Lung (tissue), 12 donors: ENCODE results near the gene TAGAP. TPM values are rescaled to one million over a fixed set of nuclear protein-coding genes. Genes with fewer than 3 reads are reported as not detected.

Experiments used
- ATAC-seq: fragments of 200-7000 bp; cut with Tn5 transposase; one replicate; pipeline ENCODE4 v1.9.1; 2020; ENCODE audit warnings: moderate number of reproducible peaks; ENCODE audit not compliant: insufficient read depth, low FRiP score
- DNase-seq, 3 donors: peaks; one replicate each; pipeline ENCODE4 v3.0.0-alpha.2; 2013 to 2017
- H3K27ac ChIP-seq, 2 donors: one replicate each; pipeline ENCODE4 v1.5.1; 2013; ENCODE audit warnings: mild to moderate bottlenecking in 2 of 2, moderate library complexity in 2 of 2, control low read depth in 1 of 2, inconsistent platforms in 1 of 2, low read depth in 1 of 2, low read length in 1 of 2
- H3K27me3 ChIP-seq, 3 donors: one replicate each; pipeline ENCODE4 v1.5.1; 2013; ENCODE audit warnings: low read length in 2 of 3; ENCODE audit not compliant: control insufficient read depth in 3 of 3, insufficient read depth in 3 of 3
- H3K36me3 ChIP-seq, 4 donors: one replicate each; pipeline ENCODE4 v1.5.1; 2013; ENCODE audit warnings: low read length in 4 of 4, mild to moderate bottlenecking in 1 of 4, moderate library complexity in 1 of 4; ENCODE audit not compliant: control insufficient read depth in 4 of 4, insufficient read depth in 4 of 4
- H3K4me1 ChIP-seq, 5 donors: one replicate each; pipeline ENCODE4 v1.5.1; 2013; ENCODE audit warnings: low read length in 5 of 5, mild to moderate bottlenecking in 2 of 5, moderate library complexity in 1 of 5; ENCODE audit not compliant: control insufficient read depth in 5 of 5, insufficient read depth in 5 of 5
- H3K4me3 ChIP-seq: one replicate; pipeline ENCODE4 v1.5.1; 2013; ENCODE audit warnings: mild to moderate bottlenecking, control low read depth, moderate library complexity
- H3K9ac ChIP-seq, 2 donors: one replicate each; pipeline ENCODE4 v1.5.1; 2013; ENCODE audit warnings: low read length in 2 of 2, control low read depth in 1 of 2; ENCODE audit not compliant: insufficient read depth in 1 of 2
- H3K9me3 ChIP-seq, 4 donors: one replicate each; pipeline ENCODE4 v1.5.1; 2013; ENCODE audit warnings: low read length in 3 of 4, mild to moderate bottlenecking in 1 of 4, moderate library complexity in 1 of 4; ENCODE audit not compliant: control insufficient read depth in 4 of 4, insufficient read depth in 3 of 4
- CTCF ChIP-seq: IDR thresholded peaks from 2 replicates; pipeline ENCODE4 v1.5.1; 2012; ENCODE audit warnings: mild to moderate bottlenecking; ENCODE audit errors: control extremely low read depth, extremely low read depth
- WGBS, 2 donors: extraction: QIAGEN DNeasy Blood & Tissue Kit; methylation state at CpG; one replicate each; pipeline ENCODE4 v1.1.7; 2013; 5-methylcytosine and 5-hydroxymethylcytosine counted together
- polyA plus RNA-seq, 2 donors: library from polyadenylated mRNA; stranded (reverse); fragments of 200-250 nt; gene quantifications; one replicate each; pipeline ENCODE4 v1.2.1, GENCODE V29; 2013
- total RNA-seq, 2 donors: library from RNA; depleted of rRNA in 1 of 2; stranded (reverse); fragments of >200 nt in 1 of 2; gene quantifications; one replicate each; pipeline ENCODE4 v1.2.1, GENCODE V29; 2014 to 2021
- donor health status: control.
- donor health status: control.
- donor health status: Bipolar disorder and iron deficiency.
- donor health status: healthy.
- donor health status: DM: yes; HTN: yes; CAD: no.

The TAGAP gene
- total and polyA plus RNA-seq, 4 donors: 1.7 to 11.2 (median 8.4) TPM

GRCh38 chr6:159083146-159083545 is 38.4 kb upstream of the TAGAP start:
- 74 to 91% methylated on average over 2 of the region's 2 CpGs for WGBS, 2 donors
- Histone ChIP-seq H3K4me1 (no peaks in the 10 kb centered on the region), H3K27me3 (no peaks in the 10 kb centered on the region), H3K9ac (no peak overlapping the region), H3K36me3 (no peaks in the 10 kb centered on the region), H3K9me3 (no peaks in the 10 kb centered on the region), H3K27ac (no peak overlapping the region), H3K4me3 (no peak overlapping the region)
- TF ChIP-seq CTCF: no peak
- ATAC-seq (no peak), DNase-seq (no peak)

GRCh38 chr6:159082039-159082815 is 37.4 kb upstream of the TAGAP start:
- no peak overlapping the region for H3K9ac ChIP-seq
- no peaks in the 10 kb centered on the region for H3K9me3 ChIP-seq
- H3K4me3 ChIP-seq: no peak overlapping the region
- no peak for TF ChIP-seq CTCF
- no peak for ATAC-seq
- peaks cover 0 to under 1% (median 0%) of the 10 kb centered on the region in 5 donors for H3K4me1 ChIP-seq
- H3K27ac ChIP-seq: no peak overlapping the region
- H3K36me3 ChIP-seq: no peaks in the 10 kb centered on the region
- WGBS, 2 donors: 86 to 95% methylated on average over 7 of the region's 7 CpGs
- no peaks in the 10 kb centered on the region for H3K27me3 ChIP-seq
- no peak for DNase-seq

GRCh38 chr6:159080217-159080976 is 35.6 kb upstream of the TAGAP start:
- 35 to 48% methylated on average over 4 of the region's 4 CpGs for WGBS, 2 donors
- peaks cover 0 to 4% (median 0%) of the 10 kb centered on the region in 5 donors for H3K4me1 ChIP-seq
- no peak for TF ChIP-seq CTCF
- ATAC-seq: no peak
- no peak overlapping the region for H3K4me3 ChIP-seq
- H3K36me3 ChIP-seq: no peaks in the 10 kb centered on the region
- H3K27me3 ChIP-seq: no peaks in the 10 kb centered on the region
- no peaks in the 10 kb centered on the region for H3K9me3 ChIP-seq
- no peak overlapping the region for H3K9ac ChIP-seq
- H3K27ac ChIP-seq: no peak overlapping the region
- DNase-seq: no peak
